Endothelial cell of umbilical vein (primary cell): ENCODE measurements around the gene KIAA0825. TPM values are rescaled to one million over a fixed set of nuclear protein-coding genes. Genes with fewer than 3 reads are reported as not detected.

ENCODE experiments used
- BruUV-seq: library from RNA; stranded (reverse); fragments of 400-500 nt; replicated peaks from 2 replicates; lab custom pipeline; 2021; lab: Mats Ljungman, UMichigan
- CTCF ChIA-PET: fragments of 300-600, 350-600 bp; sonication (Branson Sonifier 250); formaldehyde crosslinking; loops from one replicate; lab custom pipeline; 2021; ENCODE audit warnings: antibody characterized with exemption, inconsistent platforms; lab: Charles Lee
- POLR2A ChIA-PET: fragments of 300-600, 350-600 bp; sonication (Branson Sonifier 250); formaldehyde crosslinking; loops from one replicate; lab custom pipeline; 2021; ENCODE audit warnings: antibody characterized with exemption, inconsistent platforms; lab: Charles Lee
- DNase-seq: peaks from one replicate; pipeline ENCODE4 v3.0.0-alpha.2; 2011; ENCODE audit warnings: low read depth, low spot score
- FAIRE-seq: peaks from 2 replicates; lab custom pipeline; 2011; peaks lifted over from hg19 to GRCh38; lab: Jason Lieb, UNC
- H2AFZ ChIP-seq: 2 replicates; pipeline ENCODE4 v1.6.0; 2012; ENCODE audit warnings: low read depth, low read length, control low read depth, inconsistent platforms
- H3K27ac ChIP-seq: 2 replicates; pipeline ENCODE4 v1.5.1; 2011; ENCODE audit warnings: low read depth, mild to moderate bottlenecking, control low read depth, low read length, moderate library complexity; ENCODE audit not compliant: insufficient read depth
- H3K27me3 ChIP-seq, 2 experiments: 2 replicates each; pipeline versions ENCODE4 v1.6.0 to v1.6.1; 2011; ENCODE audit warnings: low read length in 2 of 2, mixed read lengths in 1 of 2; ENCODE audit not compliant: control insufficient read depth in 2 of 2, insufficient read depth in 2 of 2
- H3K36me3 ChIP-seq, 2 experiments: 2 replicates in 1 of 2; 3 replicates in 1 of 2; pipeline ENCODE4 v1.5.1; 2011; ENCODE audit warnings: low read length in 2 of 2, mild to moderate bottlenecking in 1 of 2, moderate library complexity in 1 of 2; ENCODE audit not compliant: control insufficient read depth in 2 of 2, insufficient read depth in 2 of 2; ENCODE audit errors: extremely low read depth in 1 of 2
- H3K4me1 ChIP-seq: 3 replicates; pipeline ENCODE4 v1.5.1; 2011; ENCODE audit warnings: mild to moderate bottlenecking, low read length; ENCODE audit not compliant: control insufficient read depth, insufficient read depth; ENCODE audit errors: extremely low read depth
- H3K4me2 ChIP-seq: 2 replicates; pipeline ENCODE4 v1.6.1; 2011; ENCODE audit warnings: low read length, control low read depth, mixed read lengths; ENCODE audit not compliant: insufficient read depth
- H3K4me3 ChIP-seq, 3 experiments: fragments of 200-600 bp in 1 of 3; sonication (generic), shearing (Covaris generic) in 1 of 3; replicated peaks in 1 of 3; 2 replicates each; pipeline ENCODE4 v1.5.1; 2011 to 2016; ENCODE audit warnings: control low read depth in 3 of 3, low read length in 3 of 3, mild to moderate bottlenecking in 2 of 3, inconsistent platforms in 1 of 3, low read depth in 1 of 3, moderate library complexity in 1 of 3; ENCODE audit not compliant: insufficient read depth in 1 of 3
- H3K79me2 ChIP-seq: 2 replicates; pipeline ENCODE4 v1.6.0; 2012; ENCODE audit warnings: low read length, inconsistent platforms; ENCODE audit not compliant: control insufficient read depth, insufficient read depth
- H3K9ac ChIP-seq: replicated peaks from 2 replicates; pipeline ENCODE3; 2011; ENCODE audit warnings: low read length, control low read depth; ENCODE audit not compliant: insufficient read depth; ENCODE audit errors: extremely low read depth
- H3K9me1 ChIP-seq: replicated peaks from 3 replicates; pipeline ENCODE4 v1.6.0; 2011; ENCODE audit warnings: mild to moderate bottlenecking, low read length; ENCODE audit not compliant: control insufficient read depth, insufficient read depth; ENCODE audit errors: extremely low read depth
- H3K9me3 ChIP-seq: replicated peaks from 2 replicates; pipeline ENCODE4 v1.5.1; 2012; ENCODE audit warnings: low read length, inconsistent platforms; ENCODE audit not compliant: control insufficient read depth, insufficient read depth
- H4K20me1 ChIP-seq: replicated peaks from 2 replicates; pipeline ENCODE3; 2011; ENCODE audit warnings: mild to moderate bottlenecking, low read length; ENCODE audit not compliant: control insufficient read depth, insufficient read depth; ENCODE audit errors: extremely low read depth
- CTCF ChIP-seq, 2 donors: IDR thresholded peaks; 1 replicate in 1 of 2; 2 replicates in 1 of 2; pipeline ENCODE4 v1.5.1; 2011; ENCODE audit warnings: low read length in 2 of 2, mild to moderate bottlenecking in 2 of 2, moderate library complexity in 2 of 2, control low read depth in 1 of 2, inconsistent platforms in 1 of 2, low read depth in 1 of 2; ENCODE audit not compliant: insufficient read depth in 1 of 2; ENCODE audit errors: extremely low read depth in 1 of 2
- FOS ChIP-seq: IDR thresholded peaks from 2 replicates; pipeline ENCODE4 v1.6.1; 2011; ENCODE audit warnings: mild to moderate bottlenecking, low read length, moderate library complexity, borderline replicate concordance; ENCODE audit not compliant: insufficient read depth
- JUN ChIP-seq: IDR thresholded peaks from 2 replicates; pipeline ENCODE4 v1.6.1; 2011; ENCODE audit warnings: borderline replicate concordance, low read depth; ENCODE audit not compliant: insufficient read length, insufficient read depth
- MAX ChIP-seq: IDR thresholded peaks from 2 replicates; pipeline ENCODE4 v1.6.1; 2011; ENCODE audit not compliant: insufficient read depth, insufficient read length
- dilution Hi-C: fragments of 300-500 bp; cut with MboI; formaldehyde crosslinking; loops from one replicate; pipeline ENCODE4 v1.15.0; 2019; ENCODE audit warnings: low sequenced_read_pairs; ENCODE audit not compliant: extremely low pct_ligation_motif_present
- intact Hi-C: fragments of 100-400 bp; cut with micrococcal nuclease; formaldehyde crosslinking; loops from one replicate; pipeline ENCODE4 v1.10.0; 2022
- polyA plus RNA-seq, 4 experiments: library from polyadenylated mRNA; depleted of rRNA in 3 of 4; stranded (reverse) in 3 of 4; unstranded in 1 of 4; fragments of >200 nt; gene quantifications; 2 replicates each; pipeline versions ENCODE4 v1.2.1 to v1.2.3, GENCODE V29; 2011 to 2012; ENCODE audit warnings: missing spikeins in 1 of 4
- total RNA-seq: library from RNA; stranded (reverse); gene quantifications from 2 replicates; pipeline ENCODE4 v1.2.3, GENCODE V29; 2021

The KIAA0825 gene
- total and polyA plus RNA-seq, 2 donors (not counting 3 experiments of a cell fraction or from before 2014, with no cell fraction given) = 0.15 to 1.1 TPM

DNA sequence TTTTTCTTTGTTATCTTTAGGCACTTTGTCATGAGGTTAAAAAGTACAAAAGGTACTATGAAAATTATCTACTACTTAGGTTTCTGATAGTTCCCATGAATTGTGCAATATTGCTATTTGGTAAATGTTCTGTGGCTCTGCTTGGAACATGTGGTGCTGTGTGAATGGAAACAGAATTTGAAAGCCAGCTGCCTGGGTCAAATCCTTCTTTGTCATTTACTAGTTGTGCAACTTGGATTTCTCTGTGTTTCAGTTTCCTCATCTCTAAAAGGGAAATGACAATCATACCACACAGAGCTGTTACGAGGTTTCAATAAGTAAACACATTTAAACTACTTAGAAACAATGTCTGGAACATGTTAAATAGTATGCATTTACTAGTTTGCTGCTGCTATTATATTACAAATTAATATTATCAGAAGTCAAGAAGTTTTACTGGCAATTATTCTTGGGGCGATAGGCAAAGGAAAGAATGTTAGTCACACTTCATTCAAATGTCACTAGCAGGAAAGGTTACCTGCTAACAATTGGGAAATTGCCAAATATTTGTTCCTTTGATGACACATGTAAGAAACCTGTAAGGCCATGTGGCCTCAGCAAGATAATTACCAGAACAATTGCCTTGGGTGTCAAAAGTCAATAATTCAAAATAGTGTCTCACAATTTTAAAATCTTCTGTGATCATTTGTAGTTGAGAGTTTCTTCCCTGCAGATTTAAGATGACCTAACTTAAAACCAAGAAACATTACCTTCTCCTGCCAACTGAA lies 184.8 kb downstream of the KIAA0825 start:
- H3K9me3 ChIP-seq = no peaks in the 10 kb centered on the region
- H3K4me2 ChIP-seq = peak overlapping the region; percentile 23
- H3K79me2 ChIP-seq = no peaks in the 10 kb centered on the region
- H3K4me3 ChIP-seq = no peak overlapping the region
- no peaks in the 10 kb centered on the region for H3K36me3 ChIP-seq
- peaks cover 10% of the 10 kb centered on the region for H3K4me1 ChIP-seq
- H3K9ac ChIP-seq = no peak overlapping the region
- no peak overlapping the region for H3K27ac ChIP-seq
- dilution Hi-C loops (no loop called here), intact Hi-C loops (no loop called here)
- BruUV-seq = no TSS peak
- ChIA-PET CTCF (no interaction called here), POLR2A (no interaction called here)
- H4K20me1 ChIP-seq = no peaks in the 10 kb centered on the region
- peak; percentile 21 for TF ChIP-seq JUN
- no peak for TF ChIP-seq MAX
- no peak for TF ChIP-seq FOS
- FAIRE-seq = peak; percentile 63
- no peaks in the 10 kb centered on the region for H3K9me1 ChIP-seq
- no peak overlapping the region for H2AFZ ChIP-seq
- peak; percentile 38 for DNase-seq
- no peaks in the 10 kb centered on the region for H3K27me3 ChIP-seq

DNA sequence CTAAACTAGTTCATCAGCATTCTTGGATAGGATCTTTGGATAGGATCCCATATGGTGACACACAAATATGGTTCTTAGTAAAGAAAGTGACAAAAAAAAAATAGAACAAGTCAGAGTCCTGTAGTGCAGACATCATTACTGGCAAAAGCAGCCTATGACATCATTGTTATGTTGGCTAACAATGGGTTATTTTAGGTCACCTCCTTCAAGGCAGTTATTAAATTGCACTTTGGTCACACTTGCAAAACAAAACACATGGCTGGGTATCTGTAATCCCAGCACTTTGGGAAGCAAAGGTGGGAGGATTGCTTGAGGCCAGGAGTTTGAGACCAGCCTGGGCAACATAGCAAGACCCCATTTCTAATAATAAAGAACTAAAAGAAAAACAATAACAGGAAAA lies 185.9 kb downstream of the KIAA0825 start:
- DNase-seq (peak; percentile 12), FAIRE-seq (no peak)
- BruUV-seq = no TSS peak
- Histone ChIP-seq H3K36me3 (no peaks in the 10 kb centered on the region), H3K27me3 (no peaks in the 10 kb centered on the region), H3K9ac (no peak overlapping the region), H3K4me1 (peaks cover 10% of the 10 kb centered on the region), H3K79me2 (no peaks in the 10 kb centered on the region), H3K9me1 (no peaks in the 10 kb centered on the region), H3K4me2 (no peak overlapping the region), H3K27ac (no peak overlapping the region), H2AFZ (no peak overlapping the region), H3K4me3 (no peak overlapping the region), H3K9me3 (no peaks in the 10 kb centered on the region), H4K20me1 (no peaks in the 10 kb centered on the region)
- CTCF ChIA-PET = no interaction called here
- intact Hi-C loops = no loop called here
- dilution Hi-C loops = no loop called here
- no peak for TF ChIP-seq CTCF (IDR thresholded peaks at IDR 0.05; ENCODE audit: extremely low read depth in 1 of 2, insufficient read depth in 1 of 2, low read depth in 1 of 2, low read length in 2 of 2)
- peak; percentile 43 for TF ChIP-seq JUN
- POLR2A ChIA-PET = no interaction called here
